ENCODE data around the gene TOPBP1. TPM values are rescaled to one million over a fixed set of nuclear protein-coding genes. Genes with fewer than 3 reads are reported as not detected.

The TOPBP1 gene
- total RNA-seq: 90.6 and 91.2 TPM in 2 replicates

- intact Hi-C loops (cut with micrococcal nuclease): loop anchor here (1.0 to 10.0 kb wide), 9 partner anchors 44 to 935 kb away; partner anchors contain the start of genes ANAPC13, CDV3, CEP63 and SRPRB
- Mint-ChIP-seq H3K27me3 (ENCODE audit: low read depth) (no peaks in the 10 kb centered on the region), H3K9me3 (no peaks in the 10 kb centered on the region), H3K4me1 (ENCODE audit: low read depth) (peaks cover 33% of the 10 kb centered on the region), H3K36me3 (ENCODE audit: low read depth) (peaks cover 30% of the 10 kb centered on the region), H3K4me3 (ENCODE audit: low read depth) (peak within 1 kb of the TSS; percentile 99), H3K27ac (peak within 1 kb of the TSS; percentile 97)
- DNase-seq (ENCODE audit: low spot score): peak; percentile 86
Measured at GRCh38 chr3:133661454-133662277, at the start of gene TOPBP1. TSS of gene TOPBP1 (minus strand) at chr3:133661941. CDS start at chr3:133661127, 814 bp downstream.

DNA sequence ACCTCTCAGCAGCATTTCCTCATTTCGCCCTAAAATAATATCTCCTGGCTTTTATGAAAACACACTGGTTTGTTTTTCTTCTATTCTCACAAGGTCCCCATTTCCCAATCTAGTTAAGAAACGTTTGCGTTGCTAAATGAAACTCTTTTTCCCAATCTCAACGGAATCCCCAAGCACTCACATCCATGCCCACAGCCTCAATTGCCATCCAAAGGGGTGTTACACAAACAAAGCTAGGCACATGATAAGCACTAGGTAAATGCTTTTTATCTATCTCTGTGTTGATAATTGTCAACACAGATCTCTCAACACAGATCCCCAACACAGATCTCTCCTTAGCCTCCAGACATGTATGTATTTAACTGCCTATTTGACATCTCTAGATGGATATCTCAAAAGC is 49.3 kb upstream of the TOPBP1 start:
- H3K9me3 Mint-ChIP-seq: no peaks in the 10 kb centered on the region
- intact Hi-C loops (cut with micrococcal nuclease): no loop called here
- H3K4me1 Mint-ChIP-seq (ENCODE audit: low read depth): no peaks in the 10 kb centered on the region
- no peaks in the 10 kb centered on the region for H3K36me3 Mint-ChIP-seq (ENCODE audit: low read depth)
- H3K4me3 Mint-ChIP-seq (ENCODE audit: low read depth): no peak overlapping the region
- no peak overlapping the region for H3K27ac Mint-ChIP-seq
- H3K27me3 Mint-ChIP-seq (ENCODE audit: low read depth): peaks cover 11% of the 10 kb centered on the region
- DNase-seq (ENCODE audit: low spot score): no peak

DNA sequence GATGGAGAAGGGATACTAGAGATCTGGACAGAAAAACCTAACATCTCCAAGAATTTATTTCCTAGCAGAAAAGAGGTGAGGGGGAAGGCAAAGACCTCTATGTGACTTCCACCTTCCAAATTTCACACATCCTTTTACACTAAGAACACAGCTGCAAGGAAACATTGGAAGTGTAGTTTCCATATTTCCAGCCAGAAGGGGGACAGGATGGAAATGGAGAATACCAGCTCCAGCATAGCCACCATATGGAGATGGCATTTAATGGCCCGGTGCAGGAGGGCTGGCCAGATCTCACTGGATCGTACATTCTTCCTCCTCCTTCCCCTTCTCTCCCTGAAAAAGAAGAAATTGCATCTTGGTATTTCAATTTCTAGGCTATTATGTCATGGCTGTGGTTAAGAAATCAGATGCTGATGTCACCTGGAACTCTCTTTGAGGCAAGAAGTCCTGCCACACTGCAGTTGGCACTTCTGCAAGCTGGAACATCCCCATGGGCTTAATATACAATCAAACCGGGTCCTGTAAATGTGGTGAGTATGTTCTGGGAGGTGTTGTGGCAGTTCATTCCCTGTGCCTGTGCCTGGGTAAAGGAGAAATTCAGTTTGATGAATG is 47.5 kb upstream of the TOPBP1 start:
- Mint-ChIP-seq H3K27me3 (ENCODE audit: low read depth) (peaks cover 18% of the 10 kb centered on the region), H3K9me3 (no peaks in the 10 kb centered on the region), H3K4me3 (ENCODE audit: low read depth) (no peak overlapping the region), H3K27ac (no peak overlapping the region), H3K36me3 (ENCODE audit: low read depth) (no peaks in the 10 kb centered on the region), H3K4me1 (ENCODE audit: low read depth) (no peaks in the 10 kb centered on the region)
- no peak for DNase-seq (ENCODE audit: low spot score)
- intact Hi-C loops (cut with micrococcal nuclease): no loop called here

DNA sequence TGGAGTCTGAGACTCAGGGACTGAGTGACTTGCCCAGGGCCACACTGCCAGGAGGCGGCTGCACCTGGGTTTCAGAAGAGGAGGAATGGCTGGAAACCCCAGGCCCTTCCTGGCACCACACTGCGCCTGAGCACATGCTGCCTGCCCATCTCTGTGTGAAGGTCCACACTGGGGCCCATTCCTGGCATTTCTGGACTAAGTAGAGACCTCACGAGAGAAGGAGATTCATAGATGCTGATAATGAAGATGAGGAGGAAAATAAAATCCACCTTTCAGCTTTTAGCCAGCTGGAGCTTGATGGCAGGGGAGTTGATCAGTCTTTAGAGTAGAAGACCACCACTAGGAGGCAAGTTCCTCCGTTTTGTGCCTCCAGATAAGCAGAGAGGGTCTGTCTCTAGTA is 44.3 kb upstream of the TOPBP1 start:
- intact Hi-C loops (cut with micrococcal nuclease): no loop called here
- Mint-ChIP-seq H3K27ac (no peak overlapping the region), H3K9me3 (no peaks in the 10 kb centered on the region), H3K4me1 (ENCODE audit: low read depth) (no peaks in the 10 kb centered on the region), H3K4me3 (ENCODE audit: low read depth) (no peak overlapping the region), H3K36me3 (ENCODE audit: low read depth) (no peaks in the 10 kb centered on the region), H3K27me3 (ENCODE audit: low read depth) (peaks cover 19% of the 10 kb centered on the region)
- no peak for DNase-seq (ENCODE audit: low spot score)

DNA sequence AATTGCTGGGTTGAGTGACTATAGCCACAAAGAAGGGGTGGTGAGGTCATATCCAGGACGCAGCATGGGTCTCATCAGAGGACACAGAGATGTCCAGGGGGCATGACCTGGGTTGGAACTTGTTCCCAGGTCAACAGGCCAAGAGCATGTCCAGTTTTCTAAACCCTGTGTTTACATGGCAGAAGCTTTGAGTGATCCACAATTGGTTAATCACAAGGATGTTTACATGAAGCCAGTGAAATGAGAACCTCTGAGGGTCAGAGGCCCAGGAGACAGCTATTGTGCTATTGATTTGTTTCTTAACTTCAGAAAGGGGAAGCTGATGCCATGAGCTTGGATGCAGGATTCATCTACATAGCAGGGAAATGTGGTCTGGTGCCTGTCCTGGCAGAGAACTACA is 42.2 kb upstream of the TOPBP1 start:
- H3K27ac Mint-ChIP-seq: no peak overlapping the region
- no peaks in the 10 kb centered on the region for H3K4me1 Mint-ChIP-seq (ENCODE audit: low read depth)
- peaks cover 15% of the 10 kb centered on the region for H3K27me3 Mint-ChIP-seq (ENCODE audit: low read depth)
- intact Hi-C loops (cut with micrococcal nuclease): no loop called here
- no peaks in the 10 kb centered on the region for H3K9me3 Mint-ChIP-seq
- no peak overlapping the region for H3K4me3 Mint-ChIP-seq (ENCODE audit: low read depth)
- no peaks in the 10 kb centered on the region for H3K36me3 Mint-ChIP-seq (ENCODE audit: low read depth)
- no peak for DNase-seq (ENCODE audit: low spot score)

GRCh38 chr3:133701435-133702358 is 40.0 kb upstream of the TOPBP1 start:
- H3K27ac Mint-ChIP-seq: no peak overlapping the region
- peaks cover 10% of the 10 kb centered on the region for H3K27me3 Mint-ChIP-seq (ENCODE audit: low read depth)
- no peak for DNase-seq (ENCODE audit: low spot score)
- H3K9me3 Mint-ChIP-seq: peaks cover 6% of the 10 kb centered on the region
- H3K4me3 Mint-ChIP-seq (ENCODE audit: low read depth): no peak overlapping the region
- H3K4me1 Mint-ChIP-seq (ENCODE audit: low read depth): no peaks in the 10 kb centered on the region
- intact Hi-C loops (cut with micrococcal nuclease): no loop called here
- H3K36me3 Mint-ChIP-seq (ENCODE audit: low read depth): no peaks in the 10 kb centered on the region

DNA sequence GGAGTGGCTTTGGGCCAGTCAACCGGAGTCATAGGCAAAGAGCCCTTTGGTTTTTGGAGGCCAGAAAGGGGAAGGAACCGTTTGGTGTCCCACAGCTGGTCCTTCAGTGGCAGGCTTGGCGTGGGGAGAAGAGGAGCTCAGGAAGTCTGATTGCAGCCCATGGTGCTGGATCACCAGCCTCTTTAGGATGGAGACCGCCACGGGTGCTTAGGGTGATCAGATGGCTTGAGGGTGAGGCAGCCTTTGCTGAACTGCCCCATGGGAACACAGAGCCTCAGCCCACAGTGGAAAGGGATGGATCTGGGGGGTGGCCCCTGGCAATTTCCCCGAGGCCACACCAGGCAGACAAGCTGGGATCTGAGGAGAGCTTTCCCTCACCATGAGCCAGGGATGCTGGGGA is 38.6 kb upstream of the TOPBP1 start:
- no peaks in the 10 kb centered on the region for H3K4me1 Mint-ChIP-seq (ENCODE audit: low read depth)
- intact Hi-C loops (cut with micrococcal nuclease): no loop called here

DNA sequence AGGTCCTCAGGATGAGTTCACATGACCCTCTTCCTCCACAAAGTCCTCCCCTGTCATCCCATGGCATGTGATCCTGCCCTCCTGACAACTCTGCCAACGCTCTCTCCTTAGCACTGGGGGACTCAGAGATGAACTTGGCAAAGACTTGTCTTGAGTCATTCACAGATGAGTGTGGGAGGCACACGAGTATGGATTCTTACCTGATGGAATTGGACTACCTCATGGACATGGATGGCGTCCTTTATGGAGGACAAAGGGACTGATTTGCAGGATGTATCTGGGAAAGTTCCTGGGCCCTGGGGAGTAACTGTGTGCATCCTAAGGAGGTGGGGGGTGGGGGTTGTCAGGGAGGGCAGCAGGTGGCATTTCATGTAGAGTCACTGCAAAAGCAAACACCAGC is 38.2 kb upstream of the TOPBP1 start:
- H3K27ac Mint-ChIP-seq: no peak overlapping the region
- H3K36me3 Mint-ChIP-seq (ENCODE audit: low read depth): no peaks in the 10 kb centered on the region
- intact Hi-C loops (cut with micrococcal nuclease): no loop called here
- H3K9me3 Mint-ChIP-seq: peaks cover 6% of the 10 kb centered on the region
- DNase-seq (ENCODE audit: low spot score): no peak
- peaks cover 5% of the 10 kb centered on the region for H3K27me3 Mint-ChIP-seq (ENCODE audit: low read depth)
- no peaks in the 10 kb centered on the region for H3K4me1 Mint-ChIP-seq (ENCODE audit: low read depth)
- no peak overlapping the region for H3K4me3 Mint-ChIP-seq (ENCODE audit: low read depth)

More for the DNA sequence above, 38.6 kb upstream of the TOPBP1 start:
- Mint-ChIP-seq H3K4me3 (ENCODE audit: low read depth) (no peak overlapping the region), H3K27me3 (ENCODE audit: low read depth) (peaks cover 7% of the 10 kb centered on the region), H3K27ac (no peak overlapping the region), H3K36me3 (ENCODE audit: low read depth) (no peaks in the 10 kb centered on the region), H3K9me3 (peaks cover 6% of the 10 kb centered on the region)
- DNase-seq (ENCODE audit: low spot score): no peak

DNA sequence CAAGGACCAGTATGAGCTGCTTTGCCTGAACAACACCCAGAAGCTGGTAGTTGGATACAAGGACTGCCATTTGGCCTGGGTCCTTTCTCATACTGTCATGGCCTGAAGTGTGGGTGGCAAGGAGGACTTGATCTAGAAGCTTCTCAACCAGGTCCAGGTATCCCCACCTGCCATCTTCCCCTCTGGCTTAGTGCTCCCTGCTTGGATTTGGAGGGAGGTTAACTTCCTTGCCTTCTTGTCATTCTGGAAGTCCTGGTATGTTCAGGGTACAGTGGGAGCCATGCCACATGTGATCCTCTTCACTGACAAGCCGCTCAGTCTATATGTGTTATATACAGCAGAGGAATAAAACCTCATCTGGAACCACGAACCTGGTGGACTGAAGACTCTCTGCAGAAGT is 37.7 kb upstream of the TOPBP1 start:
- peaks cover 5% of the 10 kb centered on the region for H3K27me3 Mint-ChIP-seq (ENCODE audit: low read depth)
- H3K36me3 Mint-ChIP-seq (ENCODE audit: low read depth): no peaks in the 10 kb centered on the region
- H3K9me3 Mint-ChIP-seq: peaks cover 6% of the 10 kb centered on the region
- H3K4me1 Mint-ChIP-seq (ENCODE audit: low read depth): no peaks in the 10 kb centered on the region
- intact Hi-C loops (cut with micrococcal nuclease): no loop called here
- H3K27ac Mint-ChIP-seq: no peak overlapping the region
- no peak overlapping the region for H3K4me3 Mint-ChIP-seq (ENCODE audit: low read depth)
- DNase-seq (ENCODE audit: low spot score): no peak

DNA sequence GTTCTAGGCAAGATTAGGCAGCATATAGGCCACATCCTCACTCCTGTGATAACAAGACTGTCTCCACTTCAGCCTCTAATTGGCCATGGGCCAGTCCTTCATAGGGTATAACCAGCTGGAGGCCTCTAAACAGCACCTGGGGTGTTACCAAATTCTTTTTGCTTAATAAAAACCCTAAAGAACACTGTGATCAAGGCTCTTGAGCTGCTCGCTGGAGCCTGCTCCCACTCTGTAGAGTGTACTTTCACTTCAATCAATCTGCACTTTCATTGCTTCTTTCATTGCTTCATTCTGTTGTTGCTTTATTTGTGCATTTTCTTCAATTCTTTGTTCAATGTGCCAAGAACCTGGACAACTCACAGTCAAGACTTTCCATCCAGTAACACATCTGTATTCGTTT is 36.2 kb upstream of the TOPBP1 start:
- intact Hi-C loops (cut with micrococcal nuclease): no loop called here
- no peaks in the 10 kb centered on the region for H3K36me3 Mint-ChIP-seq (ENCODE audit: low read depth)
- no peak overlapping the region for H3K27ac Mint-ChIP-seq
- no peak overlapping the region for H3K4me3 Mint-ChIP-seq (ENCODE audit: low read depth)
- H3K27me3 Mint-ChIP-seq (ENCODE audit: low read depth): no peaks in the 10 kb centered on the region
- no peaks in the 10 kb centered on the region for H3K4me1 Mint-ChIP-seq (ENCODE audit: low read depth)
- H3K9me3 Mint-ChIP-seq: peaks cover 6% of the 10 kb centered on the region
- no peak for DNase-seq (ENCODE audit: low spot score)

- intact Hi-C loops (cut with micrococcal nuclease): no loop called here
- DNase-seq (ENCODE audit: low spot score): no peak
- Mint-ChIP-seq H3K36me3 (ENCODE audit: low read depth) (no peaks in the 10 kb centered on the region), H3K9me3 (peaks cover 6% of the 10 kb centered on the region), H3K27ac (no peak overlapping the region), H3K4me1 (ENCODE audit: low read depth) (peaks cover 8% of the 10 kb centered on the region), H3K4me3 (ENCODE audit: low read depth) (no peak overlapping the region), H3K27me3 (ENCODE audit: low read depth) (no peaks in the 10 kb centered on the region)
Measured at GRCh38 chr3:133695560-133696171, 33.9 kb upstream of the TOPBP1 start.
